Endodermal cell (in vitro differentiated cells): ENCODE results near the gene ASTN1. TPM values are rescaled to one million over a fixed set of nuclear protein-coding genes. Genes with fewer than 3 reads are reported as not detected.

ENCODE experiments used
- DNase-seq: peaks from one replicate; pipeline ENCODE4 v3.0.0-alpha.2; 2017
- H3K27ac ChIP-seq: 2 replicates; pipeline ENCODE4 v1.5.1; 2013; ENCODE audit warnings: mild to moderate bottlenecking, low read depth, low read length, moderate library complexity
- H3K27me3 ChIP-seq: 2 replicates; pipeline ENCODE4 v1.6.1; 2013; ENCODE audit warnings: mild to moderate bottlenecking, low read length, moderate library complexity; ENCODE audit not compliant: insufficient read depth, control insufficient read depth, poor library complexity, severe bottlenecking
- H3K36me3 ChIP-seq: 2 replicates; pipeline ENCODE4 v1.7.0; 2013; ENCODE audit warnings: mild to moderate bottlenecking, low read length, moderate library complexity; ENCODE audit not compliant: control insufficient read depth, insufficient read depth
- H3K4me1 ChIP-seq: one replicate; pipeline ENCODE4 v1.7.0; 2013; ENCODE audit warnings: low read length; ENCODE audit not compliant: control insufficient read depth, insufficient read depth
- H3K4me3 ChIP-seq: 2 replicates; pipeline ENCODE4 v1.5.1; 2013; ENCODE audit warnings: mild to moderate bottlenecking, low read length, moderate library complexity
- H3K9ac ChIP-seq: 2 replicates; pipeline ENCODE4 v1.6.1; 2013; ENCODE audit warnings: mild to moderate bottlenecking, low read length, moderate library complexity; ENCODE audit not compliant: poor library complexity, severe bottlenecking; ENCODE audit errors: extremely low read depth
- H3K9me3 ChIP-seq: 2 replicates; pipeline ENCODE4 v1.6.1; 2013; ENCODE audit warnings: mild to moderate bottlenecking, low read length, moderate library complexity; ENCODE audit not compliant: control insufficient read depth
- H3K27ac Mint-ChIP-seq: 2 replicates; pipeline ENCODE4 v1.8.0; 2020; ENCODE audit warnings: mixed read lengths
- H3K27me3 Mint-ChIP-seq: 2 replicates; pipeline ENCODE4 v1.8.0; 2021; ENCODE audit warnings: mild to moderate bottlenecking, mixed read lengths; ENCODE audit not compliant: insufficient read depth
- H3K36me3 Mint-ChIP-seq: 2 replicates; pipeline ENCODE4 v1.8.0; 2020; ENCODE audit warnings: low read depth, mixed read lengths
- H3K4me1 Mint-ChIP-seq: 2 replicates; pipeline ENCODE4 v1.8.0; 2020; ENCODE audit warnings: mixed read lengths
- H3K4me3 Mint-ChIP-seq: 2 replicates; pipeline ENCODE4 v1.8.0; 2020; ENCODE audit warnings: mild to moderate bottlenecking, moderate library complexity, mixed read lengths
- H3K9me3 Mint-ChIP-seq: 2 replicates; pipeline ENCODE4 v1.8.0; 2020; ENCODE audit warnings: mild to moderate bottlenecking, mixed read lengths
- CTCF ChIP-seq: fragments of 200-600 bp; sonication (generic); conservative IDR thresholded peaks from 2 replicates; pipeline ENCODE4 v1.5.0; 2021; ENCODE audit warnings: antibody characterized with exemption, mild to moderate bottlenecking
- WGBS, 2 experiments: methylation state at CpG; one replicate each; pipeline versions ENCODE4 v1.1.5 to v1.1.7; 2013; ENCODE audit warnings: missing lambda C conversion rate in 2 of 2, mixed read lengths in 1 of 2; ENCODE audit not compliant: insufficient coverage in 1 of 2, insufficient read length in 1 of 2; 5-methylcytosine and 5-hydroxymethylcytosine counted together
- total RNA-seq, 2 donors: library from RNA; stranded (reverse); fragmentation: NEBNext Ultra II Directional in 1 of 2; extraction: Animal tissue kit (Norgen Biotek cat#: 25700) in 1 of 2; gene quantifications; 2 replicates in 1 of 2; 3 replicates in 1 of 2; pipeline ENCODE4 v1.2.1, GENCODE V29; 2021

Gene ASTN1
- total RNA-seq, 2 donors from 2014 or later, result 0.31 to 0.70 TPM

GRCh38 chr1:177130451-177130945 lies 34.0 kb downstream of the ASTN1 start:
- H3K4me1 Mint-ChIP-seq, result peaks cover 10% of the 10 kb centered on the region
- WGBS, 2 experiments, result 88 to 95% methylated on average over 4 to 5 of the region's 5 CpGs

GRCh38 chr1:177128665-177129281 lies 35.7 kb downstream of the ASTN1 start:
- no peak overlapping the region for H3K27ac Mint-ChIP-seq
- 89 to 95% methylated on average over 2 to 4 of the region's 4 CpGs for WGBS, 2 experiments
- TF ChIP-seq CTCF, result no peak
- H3K4me1 ChIP-seq, result no peaks in the 10 kb centered on the region
- H3K27ac ChIP-seq, result no peak overlapping the region
- H3K9me3 Mint-ChIP-seq, result no peaks in the 10 kb centered on the region
- H3K36me3 ChIP-seq, result no peaks in the 10 kb centered on the region
- peaks cover 9% of the 10 kb centered on the region for H3K4me1 Mint-ChIP-seq
- DNase-seq, result no peak
- peaks cover 9% of the 10 kb centered on the region for H3K27me3 Mint-ChIP-seq
- no peak overlapping the region for H3K9ac ChIP-seq
- H3K9me3 ChIP-seq, result no peaks in the 10 kb centered on the region
- no peaks in the 10 kb centered on the region for H3K36me3 Mint-ChIP-seq
- H3K4me3 Mint-ChIP-seq, result no peak overlapping the region
- H3K4me3 ChIP-seq, result no peak overlapping the region
- peaks cover 4% of the 10 kb centered on the region for H3K27me3 ChIP-seq

More at GRCh38 chr1:177130451-177130945, 34.0 kb downstream of the ASTN1 start:
- H3K4me1 ChIP-seq, result no peaks in the 10 kb centered on the region
- no peak overlapping the region for H3K4me3 Mint-ChIP-seq
- no peaks in the 10 kb centered on the region for H3K36me3 ChIP-seq
- no peaks in the 10 kb centered on the region for H3K27me3 ChIP-seq
- no peaks in the 10 kb centered on the region for H3K9me3 Mint-ChIP-seq
- H3K9ac ChIP-seq, result no peak overlapping the region
- H3K36me3 Mint-ChIP-seq, result no peaks in the 10 kb centered on the region
- no peak for DNase-seq
- no peak overlapping the region for H3K27ac ChIP-seq
- H3K27me3 Mint-ChIP-seq, result peaks cover 10% of the 10 kb centered on the region
- TF ChIP-seq CTCF, result no peak
- no peaks in the 10 kb centered on the region for H3K9me3 ChIP-seq
- no peak overlapping the region for H3K4me3 ChIP-seq
- no peak overlapping the region for H3K27ac Mint-ChIP-seq

DNA sequence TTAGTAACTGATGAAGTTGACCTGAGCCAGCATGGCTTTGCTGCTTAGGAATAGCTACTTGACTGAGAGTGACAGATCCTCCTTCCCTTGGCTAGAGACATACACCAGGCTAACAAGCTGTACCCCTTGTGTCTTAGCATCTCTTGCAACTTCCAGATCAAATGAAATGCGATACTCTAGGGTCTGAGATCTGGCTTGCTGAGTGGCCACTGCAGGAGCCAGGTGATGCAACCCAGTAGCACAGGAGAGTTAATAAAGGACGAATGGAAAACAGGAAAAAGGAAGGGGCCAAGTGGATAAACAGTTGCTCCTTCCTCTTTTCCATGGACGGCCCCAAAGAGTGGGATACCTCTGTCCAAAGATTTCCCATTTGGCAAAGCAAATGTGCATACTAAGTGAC lies 38.2 kb downstream of the ASTN1 start:
- WGBS, 2 experiments, result 71 to 73% methylated on average over 3 of the region's 3 CpGs
- no peak for TF ChIP-seq CTCF
- Mint-ChIP-seq H3K9me3 (no peaks in the 10 kb centered on the region), H3K4me1 (no peaks in the 10 kb centered on the region), H3K36me3 (no peaks in the 10 kb centered on the region), H3K27ac (no peak overlapping the region), H3K27me3 (peaks cover 25% of the 10 kb centered on the region), H3K4me3 (no peak overlapping the region)
- Histone ChIP-seq H3K27ac (no peak overlapping the region), H3K27me3 (peaks cover 17% of the 10 kb centered on the region), H3K4me1 (no peaks in the 10 kb centered on the region), H3K9me3 (no peaks in the 10 kb centered on the region), H3K4me3 (no peak overlapping the region), H3K9ac (no peak overlapping the region), H3K36me3 (no peaks in the 10 kb centered on the region)
- DNase-seq, result no peak
